Upper lobe of right lung (tissue), 1 donor: ENCODE data around the gene ARF1. TPM values are rescaled to one million over a fixed set of nuclear protein-coding genes. Genes with fewer than 3 reads are reported as not detected.

Experiments used
- ATAC-seq: fragments of 200-7000 bp; cut with Tn5 transposase; one replicate; pipeline ENCODE4 v1.9.1; 2020; ENCODE audit warnings: mild to moderate bottlenecking, moderate library complexity
- DNase-seq: peaks from one replicate; pipeline ENCODE4 v3.0.0-alpha.2; 2020
- H3K27ac ChIP-seq: fragments of 200-600 bp; one replicate; pipeline ENCODE4 v1.8.0; 2022
- H3K27me3 ChIP-seq: fragments of 200-600 bp; one replicate; pipeline ENCODE4 v1.8.0; 2022; ENCODE audit warnings: mild to moderate bottlenecking
- H3K36me3 ChIP-seq: fragments of 200-600 bp; one replicate; pipeline ENCODE4 v1.8.0; 2022
- H3K4me1 ChIP-seq: fragments of 200-600 bp; one replicate; pipeline ENCODE4 v1.8.0; 2022
- H3K4me3 ChIP-seq: fragments of 200-600 bp; one replicate; pipeline ENCODE4 v1.8.0; 2022; ENCODE audit warnings: mild to moderate bottlenecking
- H3K9me3 ChIP-seq: fragments of 200-600 bp; one replicate; pipeline ENCODE4 v1.8.0; 2022
- intact Hi-C: fragments of 100-400 bp; cut with DNase I; formaldehyde crosslinking; loops from one replicate; pipeline ENCODE4 v1.11.0; 2022
- total RNA-seq: library from RNA; stranded (reverse); fragmentation: NEBNext Ultra II Directional; extraction: Animal tissue kit (Norgen Biotek cat#: 25700); gene quantifications from one replicate; pipeline ENCODE4 v1.2.1, GENCODE V29; 2021
- TF ChIP-seq, protein P1 (sequence below): fragments of 200-600 bp; IDR thresholded peaks from one replicate; pipeline ENCODE4 v1.8.0; 2022; ENCODE audit warnings: antibody characterized with exemption
- donor health status: DM: no; HTN: yes; CAD: no; lungs with severe emphysema.

ARF1 gene
- total RNA-seq, 1 donor from 2014 or later, result 397 TPM

DNA sequence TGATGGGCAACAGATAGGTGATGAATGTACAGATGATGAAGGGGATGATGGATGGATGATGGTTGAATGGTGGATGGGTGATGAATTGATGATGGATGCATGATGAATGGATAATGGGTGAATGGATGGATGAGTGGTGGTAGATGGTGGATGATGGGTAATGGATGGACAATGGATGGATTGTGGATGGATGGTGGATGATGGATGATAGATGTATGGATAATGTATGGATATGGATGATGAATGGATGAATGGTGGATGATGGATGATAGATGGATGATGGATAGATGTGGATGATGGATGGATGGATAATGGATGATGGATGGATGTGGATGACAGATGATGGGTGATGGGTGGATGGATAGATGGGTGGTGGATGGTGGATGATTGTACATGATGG, 40.0 kb upstream of the ARF1 start:
- ATAC-seq (no peak), DNase-seq (no peak)
- no peaks in the 10 kb centered on the region for H3K36me3 ChIP-seq
- intact Hi-C loops, result no loop called here
- peaks cover 12% of the 10 kb centered on the region for H3K4me1 ChIP-seq
- no peak overlapping the region for H3K27ac ChIP-seq
- H3K9me3 ChIP-seq, result no peaks in the 10 kb centered on the region
- TF ChIP-seq, protein P1, sequence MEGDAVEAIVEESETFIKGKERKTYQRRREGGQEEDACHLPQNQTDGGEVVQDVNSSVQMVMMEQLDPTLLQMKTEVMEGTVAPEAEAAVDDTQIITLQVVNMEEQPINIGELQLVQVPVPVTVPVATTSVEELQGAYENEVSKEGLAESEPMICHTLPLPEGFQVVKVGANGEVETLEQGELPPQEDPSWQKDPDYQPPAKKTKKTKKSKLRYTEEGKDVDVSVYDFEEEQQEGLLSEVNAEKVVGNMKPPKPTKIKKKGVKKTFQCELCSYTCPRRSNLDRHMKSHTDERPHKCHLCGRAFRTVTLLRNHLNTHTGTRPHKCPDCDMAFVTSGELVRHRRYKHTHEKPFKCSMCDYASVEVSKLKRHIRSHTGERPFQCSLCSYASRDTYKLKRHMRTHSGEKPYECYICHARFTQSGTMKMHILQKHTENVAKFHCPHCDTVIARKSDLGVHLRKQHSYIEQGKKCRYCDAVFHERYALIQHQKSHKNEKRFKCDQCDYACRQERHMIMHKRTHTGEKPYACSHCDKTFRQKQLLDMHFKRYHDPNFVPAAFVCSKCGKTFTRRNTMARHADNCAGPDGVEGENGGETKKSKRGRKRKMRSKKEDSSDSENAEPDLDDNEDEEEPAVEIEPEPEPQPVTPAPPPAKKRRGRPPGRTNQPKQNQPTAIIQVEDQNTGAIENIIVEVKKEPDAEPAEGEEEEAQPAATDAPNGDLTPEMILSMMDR, result no peak
- H3K4me3 ChIP-seq, result no peak overlapping the region
- H3K27me3 ChIP-seq, result peaks cover 21% of the 10 kb centered on the region

DNA sequence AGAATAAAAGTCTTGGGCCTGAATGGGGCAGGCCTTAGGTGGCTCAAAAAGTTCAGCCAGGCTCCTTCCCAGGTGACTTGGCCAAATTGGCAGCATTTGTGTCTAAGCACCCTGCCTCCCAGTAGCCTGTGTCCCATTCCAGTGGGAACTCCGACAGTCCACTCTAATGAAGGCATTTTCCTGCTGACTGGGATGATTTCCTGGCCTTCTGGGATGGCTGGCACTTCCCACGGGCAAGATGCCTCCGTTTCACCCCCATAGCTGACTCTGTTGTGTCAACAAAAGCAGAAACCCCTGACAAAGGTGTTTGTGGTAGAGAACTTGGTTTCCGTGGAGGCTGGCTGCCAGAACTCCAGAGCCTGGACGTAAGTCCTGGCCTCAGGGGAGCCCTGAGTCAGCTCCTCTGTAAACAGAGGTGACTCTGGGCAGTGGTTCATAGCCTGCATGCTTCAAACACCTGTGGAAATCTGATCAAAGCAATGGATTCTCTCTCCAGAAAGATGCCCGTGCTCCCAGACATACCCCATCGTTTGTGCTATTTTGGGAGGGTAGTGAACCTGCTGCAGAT, 39.1 kb upstream of the ARF1 start:
- H3K36me3 ChIP-seq, result no peaks in the 10 kb centered on the region
- H3K4me1 ChIP-seq, result peaks cover 6% of the 10 kb centered on the region
- intact Hi-C loops, result no loop called here
- peak; percentile 54 for DNase-seq
- ATAC-seq, result peak; percentile 3
- TF ChIP-seq, protein P1, result no peak
- no peak overlapping the region for H3K4me3 ChIP-seq
- peaks cover 12% of the 10 kb centered on the region for H3K27me3 ChIP-seq
- H3K9me3 ChIP-seq, result no peaks in the 10 kb centered on the region
- no peak overlapping the region for H3K27ac ChIP-seq

DNA sequence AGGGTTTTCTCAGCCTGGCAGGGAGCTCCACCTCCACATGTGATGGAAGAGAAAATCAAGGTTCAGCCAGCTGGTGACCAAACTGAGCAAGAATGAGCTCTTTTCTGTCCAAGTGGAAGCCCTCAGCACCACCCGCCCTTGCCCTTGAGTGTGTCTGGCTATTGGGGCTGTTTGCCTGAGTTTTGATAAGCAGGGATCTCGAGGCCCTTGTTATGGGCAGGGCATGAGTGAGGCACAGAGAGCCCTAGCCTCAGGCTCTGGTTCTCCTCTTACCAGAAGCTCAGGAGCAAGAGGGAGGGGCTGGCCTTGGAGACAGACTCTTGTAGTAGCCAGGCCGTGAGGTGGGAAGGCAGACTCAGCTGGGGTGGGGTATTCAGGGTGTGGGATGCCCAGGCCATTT, 37.5 kb upstream of the ARF1 start:
- H3K4me1 ChIP-seq, result peaks cover 6% of the 10 kb centered on the region
- no peaks in the 10 kb centered on the region for H3K9me3 ChIP-seq
- no peak overlapping the region for H3K4me3 ChIP-seq
- TF ChIP-seq, protein P1, result no peak
- no peaks in the 10 kb centered on the region for H3K36me3 ChIP-seq
- no peaks in the 10 kb centered on the region for H3K27me3 ChIP-seq
- intact Hi-C loops, result no loop called here
- H3K27ac ChIP-seq, result peak overlapping the region; percentile 58
- ATAC-seq, result peak; percentile 84
- DNase-seq, result peak; percentile 74

DNA sequence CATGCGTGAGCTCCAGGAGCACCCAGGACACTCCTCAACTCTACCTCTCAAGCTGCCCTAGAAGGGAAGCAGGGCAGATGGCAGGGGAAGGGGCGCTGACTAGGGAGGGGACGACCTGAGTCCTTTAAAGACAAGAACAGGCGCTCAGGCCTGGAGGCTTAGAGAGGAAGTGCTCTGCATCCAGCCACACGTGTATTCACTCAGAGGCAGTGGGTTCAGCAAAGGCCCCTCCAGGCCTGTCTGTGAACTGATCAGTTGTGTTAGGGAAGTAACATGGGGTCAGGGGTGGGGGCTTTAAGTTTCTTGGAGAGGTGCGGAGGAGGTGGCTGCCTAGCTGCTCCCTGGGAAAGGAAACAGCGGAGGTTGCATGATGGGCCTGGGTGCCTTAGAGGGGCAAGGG, 37.1 kb upstream of the ARF1 start:
- H3K27ac ChIP-seq, result peak overlapping the region; percentile 58
- intact Hi-C loops, result no loop called here
- DNase-seq, result no peak

DNA sequence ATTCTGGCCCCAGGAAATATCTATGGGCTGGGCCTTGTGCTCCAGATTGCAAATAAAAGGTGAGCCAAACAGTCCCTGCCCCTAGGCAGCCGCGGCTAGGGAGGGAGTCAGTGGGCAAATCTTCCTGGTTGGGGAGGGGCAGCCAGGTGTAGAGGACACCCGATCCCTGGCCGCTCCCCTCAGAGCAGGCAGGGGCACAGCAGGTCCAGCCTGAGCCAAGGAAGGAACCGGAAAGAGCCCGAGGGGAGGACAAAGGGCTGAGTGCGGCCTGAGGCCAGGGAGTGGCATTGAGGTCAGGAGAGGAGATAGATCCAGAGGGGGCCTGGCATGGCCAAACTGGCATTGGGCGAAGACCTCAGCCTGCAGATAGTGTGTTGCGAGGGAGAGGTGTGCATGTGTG, 36.6 kb upstream of the ARF1 start:
- Histone ChIP-seq H3K36me3 (no peaks in the 10 kb centered on the region), H3K9me3 (no peaks in the 10 kb centered on the region), H3K27me3 (no peaks in the 10 kb centered on the region), H3K4me3 (no peak overlapping the region), H3K4me1 (peaks cover 6% of the 10 kb centered on the region), H3K27ac (peak overlapping the region; percentile 58)
- ATAC-seq, result peak; percentile 61
- intact Hi-C loops, result no loop called here
- TF ChIP-seq, protein P1, result no peak
- DNase-seq, result peak; percentile 66

More for the DNA sequence above, 37.1 kb upstream of the ARF1 start:
- TF ChIP-seq, protein P1, result no peak
- H3K4me3 ChIP-seq, result no peak overlapping the region
- H3K27me3 ChIP-seq, result no peaks in the 10 kb centered on the region
- no peaks in the 10 kb centered on the region for H3K9me3 ChIP-seq
- no peak for ATAC-seq
- peaks cover 6% of the 10 kb centered on the region for H3K4me1 ChIP-seq
- H3K36me3 ChIP-seq, result no peaks in the 10 kb centered on the region
